ENCODE measurements around the gene GTF2F1. TPM values are rescaled to one million over a fixed set of nuclear protein-coding genes. Genes with fewer than 3 reads are reported as not detected.
A peak's percentile ranks its signal among the peaks of the same experiment; 100 is the strongest.

The GTF2F1 gene
- total and polyA plus RNA-seq, 9 of the 15 experiments (the other 6 are each of a cell fraction or from before 2014, with no cell fraction given) = 4.7 to 75.4 (median 68.4) TPM

DNA sequence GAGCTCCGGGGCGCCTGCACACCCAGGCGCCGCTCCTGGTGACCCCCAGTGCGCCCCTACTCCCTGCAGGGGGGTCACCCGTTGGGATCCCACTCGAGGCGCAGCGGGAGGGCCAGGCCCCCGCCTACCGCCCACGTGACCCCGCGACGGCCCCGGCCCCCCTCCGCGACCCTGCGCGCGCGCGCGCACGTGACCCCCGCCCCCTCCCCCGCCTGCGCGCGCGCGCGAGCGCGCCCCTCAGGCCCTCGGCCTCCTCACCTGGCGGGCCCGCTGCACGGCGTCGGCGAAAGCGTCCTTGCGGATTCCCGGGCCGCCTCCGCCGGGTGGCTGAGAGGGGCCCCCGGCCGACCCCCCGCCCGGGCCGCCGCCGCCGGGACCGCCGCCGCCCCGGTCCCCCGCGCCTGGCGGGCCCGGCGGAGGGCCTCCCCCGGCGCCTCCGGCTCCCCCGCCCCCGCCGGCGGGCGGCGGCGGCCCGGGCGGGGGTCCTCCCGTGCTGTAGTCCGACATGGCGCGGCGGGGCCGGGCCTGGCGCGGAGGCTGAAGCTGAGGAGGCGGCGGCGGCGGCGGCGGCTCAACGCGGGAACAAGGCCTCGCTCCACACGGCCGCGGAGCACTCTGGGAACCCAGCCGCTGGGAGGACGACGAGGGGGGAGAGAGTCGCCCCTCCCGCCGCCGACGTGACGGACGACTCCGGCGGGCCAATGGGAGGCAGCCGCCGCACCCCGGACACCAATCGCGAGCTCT lies 31.4 kb upstream of the GTF2F1 start, which contains the start of gene KHSRP:
TSS of gene KHSRP (minus strand) at position 617 of the 744 bp plus-strand sequence. CDS start at position 507, 110 bp downstream.
- peaks cover 17 to 43% of the 10 kb centered on the region in 2 experiments for H3K4me1 ChIP-seq (replicated peaks in 1 of 2; ENCODE audit: control insufficient read depth in 2 of 2, insufficient read depth in 2 of 2, low read length in 2 of 2)
- peak within 1 kb of the TSS; percentile 81 for H2AFZ ChIP-seq (ENCODE audit: low read depth, low read length)
- H3K4me3 ChIP-seq = peak within 1 kb of the TSS; percentile 82
- peak within 1 kb of the TSS; percentile 78 for H3K27ac ChIP-seq (ENCODE audit: extremely low read depth, low read depth, low read length)
- WGBS (ENCODE audit: insufficient coverage, low coverage, missing lambda C conversion rate) = 0% methylated on average over 29 of the region's 114 CpGs
- peak; percentile 58 to 98 (median 90) for DNase-seq (ENCODE audit: extremely low read depth in 1 of 4, low spot score in 3 of 4)
- no TSS peak for BruUV-seq (replicated peaks)
- no peak for FAIRE-seq
- peak within 1 kb of the TSS; percentile 95 for H3K4me2 ChIP-seq (ENCODE audit: insufficient read depth, low read length)
- intact Hi-C loops (cut with micrococcal nuclease) = loop anchor here (10.0 kb wide), 2 partner anchors 110 to 260 kb away; no protein-coding TSS in a partner anchor
- H3K36me3 ChIP-seq (ENCODE audit: control insufficient read depth, insufficient read depth, low read length) = peaks cover 40% of the 10 kb centered on the region
- H3K79me2 ChIP-seq (ENCODE audit: control insufficient read depth, insufficient read depth, low read length) = peaks cover 56% of the 10 kb centered on the region
- H3K9ac ChIP-seq (ENCODE audit: insufficient read depth in 1 of 2, low read depth in 2 of 2, low read length in 2 of 2) = peak within 1 kb of the TSS; percentile 80 to 92
- in situ Hi-C loops (cut with MboI) = no loop called here
- H3K9me3 ChIP-seq (replicated peaks; ENCODE audit: control insufficient read depth, insufficient read depth, low read depth, low read length) = no peaks in the 10 kb centered on the region
- ChIA-PET CTCF (ENCODE audit: low intra/inter-chr PET ratio) (no interaction called here), POLR2A (interaction anchor here (0.6 to 2.4 kb wide), 17 partner anchors 10 to 830 kb away, joined by 3 to 16 read pairs (median 3); partner anchors contain the start of genes ALKBH7 and TNFSF9)
- ATAC-seq = no peak
- peaks cover 11% of the 10 kb centered on the region for H3K9me1 ChIP-seq (ENCODE audit: control insufficient read depth, insufficient read depth, low read length)
- H4K20me1 ChIP-seq (replicated peaks; ENCODE audit: control insufficient read depth, insufficient read depth, low read length) = peaks cover 44% of the 10 kb centered on the region
- H3K27me3 ChIP-seq (ENCODE audit: control insufficient read depth in 2 of 2, insufficient read depth in 2 of 2, low read length in 2 of 2) = no peaks in the 10 kb centered on the region
- TF ChIP-seq TFAP4 (CRISPR knock-in tag; IDR thresholded peaks at IDR 0.05; ENCODE audit: borderline replicate concordance) (0 out of 2 replicates have a peak, but pooled peaks have one; percentile 9), SIN3B (IDR thresholded peaks at IDR 0.05; ENCODE audit: low read depth) (0 out of 2 replicates have a peak, but pooled peaks have one; percentile 35), PCBP1 (IDR thresholded peaks at IDR 0.05; ENCODE audit: low read depth, low read length, poor library complexity, severe bottlenecking) (peak; percentile 42), RB1 (IDR thresholded peaks at IDR 0.05; ENCODE audit: low read depth) (peak; percentile 86), RBFOX2 (IDR thresholded peaks at IDR 0.05; ENCODE audit: low read depth, low read length) (peak; percentile 85), E2F6 (IDR thresholded peaks at IDR 0.05; ENCODE audit: borderline replicate concordance in 1 of 2, extremely low read depth in 1 of 2, insufficient read depth in 1 of 2, insufficient read length in 1 of 2, low read depth in 1 of 2, low read length in 1 of 2, poor library complexity in 1 of 2, severe bottlenecking in 1 of 2) (peak in 1 of 2 experiments; percentile 87), RAD51 (IDR thresholded peaks at IDR 0.05; ENCODE audit: borderline replicate concordance, low read depth) (peak; percentile 8; the same call in 1 of the 2 replicates), HDAC3 (IDR thresholded peaks at IDR 0.05; ENCODE audit: borderline replicate concordance, partially characterized antibody) (no peak), ARID4B (CRISPR knock-in tag; IDR thresholded peaks at IDR 0.05) (no peak)
- TF ChIP-seq, protein P1, sequence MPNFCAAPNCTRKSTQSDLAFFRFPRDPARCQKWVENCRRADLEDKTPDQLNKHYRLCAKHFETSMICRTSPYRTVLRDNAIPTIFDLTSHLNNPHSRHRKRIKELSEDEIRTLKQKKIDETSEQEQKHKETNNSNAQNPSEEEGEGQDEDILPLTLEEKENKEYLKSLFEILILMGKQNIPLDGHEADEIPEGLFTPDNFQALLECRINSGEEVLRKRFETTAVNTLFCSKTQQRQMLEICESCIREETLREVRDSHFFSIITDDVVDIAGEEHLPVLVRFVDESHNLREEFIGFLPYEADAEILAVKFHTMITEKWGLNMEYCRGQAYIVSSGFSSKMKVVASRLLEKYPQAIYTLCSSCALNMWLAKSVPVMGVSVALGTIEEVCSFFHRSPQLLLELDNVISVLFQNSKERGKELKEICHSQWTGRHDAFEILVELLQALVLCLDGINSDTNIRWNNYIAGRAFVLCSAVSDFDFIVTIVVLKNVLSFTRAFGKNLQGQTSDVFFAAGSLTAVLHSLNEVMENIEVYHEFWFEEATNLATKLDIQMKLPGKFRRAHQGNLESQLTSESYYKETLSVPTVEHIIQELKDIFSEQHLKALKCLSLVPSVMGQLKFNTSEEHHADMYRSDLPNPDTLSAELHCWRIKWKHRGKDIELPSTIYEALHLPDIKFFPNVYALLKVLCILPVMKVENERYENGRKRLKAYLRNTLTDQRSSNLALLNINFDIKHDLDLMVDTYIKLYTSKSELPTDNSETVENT (CRISPR knock-in tag; IDR thresholded peaks at IDR 0.05) = 0 out of 2 replicates have a peak, but pooled peaks have one; percentile 15

Data from K562 (cell line).